Nephron progenitor cell (in vitro differentiated cells): ENCODE results near the gene ZNF280D.

ENCODE experiments used
- DNase-seq: peaks from one replicate; pipeline ENCODE4 v3.0.0; 2021
- H3K27ac Mint-ChIP-seq: 2 replicates; pipeline ENCODE4 v1.8.0; 2021; ENCODE audit warnings: mild to moderate bottlenecking, moderate library complexity, mixed read lengths
- H3K27me3 Mint-ChIP-seq: 2 replicates; pipeline ENCODE4 v1.8.0; 2021; ENCODE audit warnings: mild to moderate bottlenecking, low read depth, mixed read lengths; ENCODE audit not compliant: poor library complexity
- H3K36me3 Mint-ChIP-seq: 2 replicates; pipeline ENCODE4 v1.8.0; 2021; ENCODE audit warnings: low read depth, mixed read lengths
- H3K4me1 Mint-ChIP-seq: 2 replicates; pipeline ENCODE4 v1.8.0; 2021; ENCODE audit warnings: mixed read lengths
- H3K4me3 Mint-ChIP-seq: 2 replicates; pipeline ENCODE4 v1.8.0; 2021; ENCODE audit warnings: mild to moderate bottlenecking, moderate library complexity, mixed read lengths
- H3K9me3 Mint-ChIP-seq: 2 replicates; pipeline ENCODE4 v1.8.0; 2021; ENCODE audit warnings: mild to moderate bottlenecking, moderate library complexity, mixed read lengths
- TF ChIP-seq, protein P1 (sequence below): fragments of 200-600 bp; sonication (generic); IDR thresholded peaks from 2 replicates; pipeline ENCODE4 v1.5.0; 2021; ENCODE audit warnings: antibody characterized with exemption

ZNF280D gene

DNA sequence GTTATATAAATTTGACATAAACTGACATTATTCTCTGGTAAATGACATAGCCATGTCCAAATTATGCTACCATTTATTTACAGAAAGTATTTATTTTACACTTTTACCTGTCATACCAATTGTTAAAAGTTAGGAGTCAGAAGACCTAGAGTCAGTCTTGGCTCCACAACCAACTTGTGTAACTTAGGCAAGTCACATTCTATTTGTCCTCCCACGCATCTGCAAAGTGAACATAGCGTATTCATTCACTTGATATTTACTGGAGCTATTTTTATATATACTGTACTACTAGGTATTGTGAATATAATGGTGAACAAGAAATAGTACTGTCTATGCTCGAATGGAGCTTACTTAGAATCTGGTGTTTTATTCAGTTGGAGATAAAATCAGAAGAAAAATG, 78.7 kb downstream of the ZNF280D start:
- H3K9me3 Mint-ChIP-seq = no peaks in the 10 kb centered on the region
- H3K27me3 Mint-ChIP-seq = no peaks in the 10 kb centered on the region
- TF ChIP-seq, protein P1, sequence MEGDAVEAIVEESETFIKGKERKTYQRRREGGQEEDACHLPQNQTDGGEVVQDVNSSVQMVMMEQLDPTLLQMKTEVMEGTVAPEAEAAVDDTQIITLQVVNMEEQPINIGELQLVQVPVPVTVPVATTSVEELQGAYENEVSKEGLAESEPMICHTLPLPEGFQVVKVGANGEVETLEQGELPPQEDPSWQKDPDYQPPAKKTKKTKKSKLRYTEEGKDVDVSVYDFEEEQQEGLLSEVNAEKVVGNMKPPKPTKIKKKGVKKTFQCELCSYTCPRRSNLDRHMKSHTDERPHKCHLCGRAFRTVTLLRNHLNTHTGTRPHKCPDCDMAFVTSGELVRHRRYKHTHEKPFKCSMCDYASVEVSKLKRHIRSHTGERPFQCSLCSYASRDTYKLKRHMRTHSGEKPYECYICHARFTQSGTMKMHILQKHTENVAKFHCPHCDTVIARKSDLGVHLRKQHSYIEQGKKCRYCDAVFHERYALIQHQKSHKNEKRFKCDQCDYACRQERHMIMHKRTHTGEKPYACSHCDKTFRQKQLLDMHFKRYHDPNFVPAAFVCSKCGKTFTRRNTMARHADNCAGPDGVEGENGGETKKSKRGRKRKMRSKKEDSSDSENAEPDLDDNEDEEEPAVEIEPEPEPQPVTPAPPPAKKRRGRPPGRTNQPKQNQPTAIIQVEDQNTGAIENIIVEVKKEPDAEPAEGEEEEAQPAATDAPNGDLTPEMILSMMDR = no peak
- no peak for DNase-seq
- no peaks in the 10 kb centered on the region for H3K4me1 Mint-ChIP-seq
- H3K27ac Mint-ChIP-seq = no peak overlapping the region
- H3K4me3 Mint-ChIP-seq = no peak overlapping the region
- H3K36me3 Mint-ChIP-seq = no peaks in the 10 kb centered on the region

DNA sequence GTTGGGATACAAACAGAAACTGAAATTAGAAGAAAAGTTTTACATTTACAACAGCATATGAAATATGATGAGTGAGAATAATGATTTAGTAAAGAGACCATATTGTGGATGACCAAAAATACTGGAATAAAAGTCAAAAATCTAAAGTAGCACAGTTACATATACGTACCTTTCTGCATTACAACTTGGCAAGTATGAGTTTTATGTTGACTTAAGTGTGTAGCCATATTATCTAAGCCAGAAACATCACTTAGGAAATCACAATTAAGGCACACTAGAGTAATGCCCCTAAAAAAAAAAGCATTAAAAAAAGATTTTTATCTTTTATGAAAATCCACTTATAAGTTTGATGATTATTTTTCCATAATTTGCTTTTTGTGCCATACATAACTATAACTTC, 79.1 kb downstream of the ZNF280D start:
- DNase-seq = no peak
- TF ChIP-seq, protein P1 = no peak
- no peaks in the 10 kb centered on the region for H3K4me1 Mint-ChIP-seq

DNA sequence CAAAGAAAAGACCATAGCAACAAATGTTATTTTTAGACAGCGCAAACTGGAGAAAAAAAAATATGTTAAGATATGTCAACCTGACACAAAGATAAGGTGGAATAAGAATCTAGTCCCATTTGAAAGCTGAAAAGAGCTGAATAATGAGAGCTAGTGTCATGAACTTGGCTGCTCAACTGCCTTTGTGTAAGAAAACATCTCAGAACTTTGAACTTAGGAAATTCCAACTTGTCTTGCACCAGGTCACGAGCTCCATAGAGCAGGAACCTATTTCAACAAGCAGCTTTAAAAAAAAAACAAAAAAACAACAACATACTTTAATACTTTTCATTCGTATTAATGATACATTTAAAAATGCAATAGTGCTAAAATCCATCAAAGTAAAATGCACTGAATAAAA, 79.5 kb downstream of the ZNF280D start:
- Mint-ChIP-seq H3K27ac (no peak overlapping the region), H3K9me3 (no peaks in the 10 kb centered on the region), H3K36me3 (no peaks in the 10 kb centered on the region), H3K4me1 (no peaks in the 10 kb centered on the region), H3K27me3 (no peaks in the 10 kb centered on the region), H3K4me3 (no peak overlapping the region)
- no peak for DNase-seq
- TF ChIP-seq, protein P1 = no peak

More for the DNA sequence above, 79.1 kb downstream of the ZNF280D start:
- Mint-ChIP-seq H3K9me3 (no peaks in the 10 kb centered on the region), H3K36me3 (no peaks in the 10 kb centered on the region), H3K27me3 (no peaks in the 10 kb centered on the region), H3K4me3 (no peak overlapping the region), H3K27ac (no peak overlapping the region)

DNA sequence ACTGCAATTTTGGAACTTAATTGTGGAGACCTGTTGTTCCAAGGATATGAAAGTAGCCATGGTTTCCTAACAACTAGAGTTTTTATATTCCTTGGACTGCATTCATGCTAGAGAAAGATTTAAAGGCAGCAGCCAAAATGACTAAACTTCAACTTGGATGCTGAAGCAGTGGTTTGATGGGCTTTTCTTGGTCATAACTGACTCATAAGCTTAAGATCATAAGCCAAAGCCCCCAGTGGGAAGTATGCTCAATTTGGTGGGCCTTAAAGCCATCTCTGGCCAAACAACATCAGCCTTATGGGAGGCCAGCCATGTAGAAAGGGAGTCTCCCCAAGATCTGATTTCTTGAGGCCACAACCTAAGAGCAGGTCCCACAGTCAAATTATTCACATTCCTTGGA, 80.2 kb downstream of the ZNF280D start:
- Mint-ChIP-seq H3K36me3 (no peaks in the 10 kb centered on the region), H3K4me1 (no peaks in the 10 kb centered on the region), H3K27ac (no peak overlapping the region), H3K4me3 (no peak overlapping the region), H3K27me3 (no peaks in the 10 kb centered on the region), H3K9me3 (no peaks in the 10 kb centered on the region)
- TF ChIP-seq, protein P1 = no peak
- DNase-seq = no peak

DNA sequence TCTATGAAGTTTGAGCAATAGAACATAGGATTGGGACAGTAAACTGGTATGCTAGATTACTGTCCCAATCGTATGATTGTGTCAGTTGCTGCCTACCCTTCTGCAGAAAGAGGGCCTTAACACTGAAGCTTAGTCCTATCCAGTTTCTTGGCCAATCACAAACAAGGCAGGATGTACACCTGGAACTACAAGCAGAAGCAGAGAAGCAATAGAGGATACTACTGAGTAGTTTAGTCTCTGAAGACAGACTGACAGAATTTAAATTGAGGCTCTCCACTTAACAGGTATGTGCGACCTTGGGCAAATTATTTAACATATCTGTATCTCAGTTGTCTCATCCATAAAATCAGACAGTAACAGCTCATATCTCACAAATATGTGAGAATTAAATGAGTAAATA, 85.0 kb downstream of the ZNF280D start:
- H3K36me3 Mint-ChIP-seq = no peaks in the 10 kb centered on the region
- no peaks in the 10 kb centered on the region for H3K4me1 Mint-ChIP-seq
- H3K27ac Mint-ChIP-seq = no peak overlapping the region
- H3K4me3 Mint-ChIP-seq = no peak overlapping the region
- DNase-seq = no peak
- no peaks in the 10 kb centered on the region for H3K9me3 Mint-ChIP-seq
- no peaks in the 10 kb centered on the region for H3K27me3 Mint-ChIP-seq
- TF ChIP-seq, protein P1 = no peak

DNA sequence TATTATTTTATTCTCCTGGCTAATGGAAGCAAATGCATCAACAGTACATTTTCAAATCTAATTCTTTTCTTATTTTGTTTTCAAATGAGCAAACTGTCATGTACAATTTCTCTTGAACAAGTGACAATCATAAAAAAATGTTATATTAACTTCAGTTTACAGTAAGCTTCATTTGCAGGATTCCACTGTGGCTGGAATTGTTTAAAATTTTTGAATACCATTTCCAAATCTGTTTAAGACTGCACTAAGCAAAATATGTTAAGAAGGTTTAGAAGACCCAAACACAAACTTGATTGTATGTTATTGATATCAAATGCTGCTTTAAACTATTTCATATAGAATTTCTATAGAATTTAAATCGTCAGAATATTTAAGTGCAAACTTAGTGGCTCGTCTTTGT, 92.8 kb downstream of the ZNF280D start:
- no peaks in the 10 kb centered on the region for H3K9me3 Mint-ChIP-seq
- TF ChIP-seq, protein P1 = no peak
- no peak for DNase-seq

More for the DNA sequence above, 92.8 kb downstream of the ZNF280D start:
- Mint-ChIP-seq H3K4me3 (no peak overlapping the region), H3K27ac (no peak overlapping the region), H3K36me3 (no peaks in the 10 kb centered on the region), H3K4me1 (no peaks in the 10 kb centered on the region), H3K27me3 (no peaks in the 10 kb centered on the region)
